Natural killer cell (primary cell): ENCODE results near the gene RDX. TPM values are rescaled to one million over a fixed set of nuclear protein-coding genes. Genes with fewer than 3 reads are reported as not detected.

ENCODE experiments used
- ATAC-seq, 3 donors: fragments of 150-1000 bp in 2 of 3; fragments of 200-7000 bp in 1 of 3; cut with Tn5 transposase; 1 replicate in 1 of 3; 2 replicates in 2 of 3; pipeline ENCODE4 v1.10.0; 2021; ENCODE audit warnings: mild to moderate bottlenecking in 2 of 3, moderate library complexity in 2 of 3
- DNase-seq, 2 donors: peaks; one replicate each; pipeline versions ENCODE4 v3.0.0 to v3.0.0-alpha.2; 2013 to 2021; ENCODE audit warnings: mixed read lengths in 1 of 2
- H3K27ac ChIP-seq: one replicate; pipeline ENCODE4 v1.5.1; 2013; ENCODE audit warnings: mild to moderate bottlenecking, low read length
- H3K27me3 ChIP-seq: one replicate; pipeline ENCODE4 v1.6.1; 2013; ENCODE audit warnings: low read length; ENCODE audit not compliant: control insufficient read depth, insufficient read depth
- H3K36me3 ChIP-seq: one replicate; pipeline ENCODE4 v1.6.1; 2013; ENCODE audit warnings: low read length; ENCODE audit not compliant: control insufficient read depth, insufficient read depth
- H3K4me1 ChIP-seq: one replicate; pipeline ENCODE4 v1.6.1; 2013; ENCODE audit warnings: low read length; ENCODE audit not compliant: control insufficient read depth, insufficient read depth
- H3K4me3 ChIP-seq: one replicate; pipeline ENCODE4 v1.5.1; 2013; ENCODE audit warnings: low read length
- H3K9me3 ChIP-seq: one replicate; pipeline ENCODE4 v1.6.1; 2013; ENCODE audit warnings: low read length; ENCODE audit not compliant: control insufficient read depth, insufficient read depth
- H3K27ac Mint-ChIP-seq, 2 donors: one replicate each; pipeline ENCODE4 v1.8.0; 2022; ENCODE audit warnings: mild to moderate bottlenecking in 2 of 2, mixed read lengths in 2 of 2, moderate library complexity in 1 of 2
- H3K27me3 Mint-ChIP-seq, 2 donors: one replicate each; pipeline ENCODE4 v1.8.0; 2022; ENCODE audit warnings: low read depth in 2 of 2, mixed read lengths in 2 of 2
- H3K36me3 Mint-ChIP-seq: one replicate; pipeline ENCODE4 v1.8.0; 2022; ENCODE audit warnings: mixed read lengths
- H3K4me1 Mint-ChIP-seq, 2 donors: one replicate each; pipeline ENCODE4 v1.8.0; 2022; ENCODE audit warnings: mixed read lengths in 2 of 2
- H3K4me3 Mint-ChIP-seq: one replicate; pipeline ENCODE4 v1.8.0; 2022; ENCODE audit warnings: mild to moderate bottlenecking, moderate library complexity, mixed read lengths
- H3K9me3 Mint-ChIP-seq, 2 donors: one replicate each; pipeline ENCODE4 v1.8.0; 2022; ENCODE audit warnings: mixed read lengths in 2 of 2
- WGBS: methylation state at CpG from one replicate; pipeline ENCODE4 v1.1.7; 2013; ENCODE audit warnings: missing lambda C conversion rate; ENCODE audit not compliant: insufficient coverage; 5-methylcytosine and 5-hydroxymethylcytosine counted together
- intact Hi-C: fragments of 100-400 bp; cut with micrococcal nuclease; formaldehyde crosslinking; loops from one replicate; pipeline ENCODE4 v1.14.2; 2022
- total RNA-seq, 4 donors: library from RNA; stranded (reverse); fragments of 120-200 nt in 1 of 4; gene quantifications; one replicate each; pipeline versions ENCODE4 v1.2.3 to v1.2.4, GENCODE V29; 2013 to 2022
- TF ChIP-seq, protein P1 (sequence below): fragments of 200-600 bp; IDR thresholded peaks from one replicate; pipeline ENCODE4 v1.8.0; 2022; ENCODE audit warnings: antibody characterized with exemption

Gene RDX
- total RNA-seq, 3 donors from 2014 or later (not counting 1 experiment from before 2014, with no cell fraction given), result 22.6 to 31.1 (median 25.9) TPM

DNA sequence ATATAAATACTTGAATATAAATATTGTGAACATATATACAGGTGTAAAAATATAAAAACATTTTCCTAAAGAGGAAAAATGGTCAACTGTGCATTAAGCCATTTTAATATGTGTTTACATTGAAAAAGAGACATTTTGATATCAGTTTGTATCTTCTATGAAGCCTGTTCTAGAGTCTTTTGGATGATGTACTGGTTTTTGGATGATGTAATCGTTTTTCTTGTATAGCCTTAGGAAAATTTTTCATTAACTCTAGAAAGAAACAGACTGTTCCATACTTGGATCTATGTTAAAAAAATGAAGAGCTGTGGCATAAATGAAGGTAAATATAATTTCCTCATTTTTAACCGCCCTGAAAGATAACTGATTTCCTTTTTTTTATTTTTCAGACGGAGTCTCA lies 39.6 kb upstream of the RDX start:
- intact Hi-C loops, result no loop called here
- H3K27me3 ChIP-seq, result no peaks in the 10 kb centered on the region
- ATAC-seq, result no peak
- no peaks in the 10 kb centered on the region for H3K9me3 ChIP-seq
- H3K27ac ChIP-seq, result no peak overlapping the region
- Mint-ChIP-seq H3K4me3 (no peak overlapping the region), H3K27me3 (no peaks in the 10 kb centered on the region), H3K27ac (no peak overlapping the region), H3K9me3 (no peaks in the 10 kb centered on the region), H3K4me1 (no peaks in the 10 kb centered on the region), H3K36me3 (no peaks in the 10 kb centered on the region)
- H3K4me1 ChIP-seq, result no peaks in the 10 kb centered on the region
- no peak overlapping the region for H3K4me3 ChIP-seq
- TF ChIP-seq, protein P1, sequence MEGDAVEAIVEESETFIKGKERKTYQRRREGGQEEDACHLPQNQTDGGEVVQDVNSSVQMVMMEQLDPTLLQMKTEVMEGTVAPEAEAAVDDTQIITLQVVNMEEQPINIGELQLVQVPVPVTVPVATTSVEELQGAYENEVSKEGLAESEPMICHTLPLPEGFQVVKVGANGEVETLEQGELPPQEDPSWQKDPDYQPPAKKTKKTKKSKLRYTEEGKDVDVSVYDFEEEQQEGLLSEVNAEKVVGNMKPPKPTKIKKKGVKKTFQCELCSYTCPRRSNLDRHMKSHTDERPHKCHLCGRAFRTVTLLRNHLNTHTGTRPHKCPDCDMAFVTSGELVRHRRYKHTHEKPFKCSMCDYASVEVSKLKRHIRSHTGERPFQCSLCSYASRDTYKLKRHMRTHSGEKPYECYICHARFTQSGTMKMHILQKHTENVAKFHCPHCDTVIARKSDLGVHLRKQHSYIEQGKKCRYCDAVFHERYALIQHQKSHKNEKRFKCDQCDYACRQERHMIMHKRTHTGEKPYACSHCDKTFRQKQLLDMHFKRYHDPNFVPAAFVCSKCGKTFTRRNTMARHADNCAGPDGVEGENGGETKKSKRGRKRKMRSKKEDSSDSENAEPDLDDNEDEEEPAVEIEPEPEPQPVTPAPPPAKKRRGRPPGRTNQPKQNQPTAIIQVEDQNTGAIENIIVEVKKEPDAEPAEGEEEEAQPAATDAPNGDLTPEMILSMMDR, result no peak
- H3K36me3 ChIP-seq, result no peaks in the 10 kb centered on the region
- 96% methylated on average over 2 of the region's 3 CpGs for WGBS
- no peak for DNase-seq

DNA sequence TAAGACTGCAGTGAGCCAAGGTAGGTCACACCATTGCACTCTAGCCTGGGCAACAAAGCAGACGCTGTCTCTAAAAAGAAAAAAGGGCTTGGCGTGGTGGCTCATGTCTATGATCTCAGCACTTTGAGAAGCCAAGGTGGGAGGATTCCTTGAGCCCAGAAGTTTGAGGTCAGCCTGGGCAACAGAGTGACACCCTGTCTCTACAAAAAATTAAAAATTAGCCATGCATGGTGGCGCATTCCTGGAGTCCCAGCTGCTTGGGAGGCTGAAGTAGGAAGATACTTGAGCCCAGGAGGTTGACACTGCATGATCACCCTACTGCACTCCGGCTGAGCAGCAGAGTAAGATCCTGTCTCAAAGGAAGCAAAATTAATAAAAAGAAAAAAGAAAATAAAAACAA lies 38.9 kb upstream of the RDX start:
- no peak overlapping the region for H3K4me3 Mint-ChIP-seq
- Histone ChIP-seq H3K27ac (no peak overlapping the region), H3K4me1 (no peaks in the 10 kb centered on the region), H3K9me3 (no peaks in the 10 kb centered on the region), H3K27me3 (no peaks in the 10 kb centered on the region), H3K36me3 (no peaks in the 10 kb centered on the region), H3K4me3 (no peak overlapping the region)
- DNase-seq, result no peak
- TF ChIP-seq, protein P1, result no peak
- 97% methylated on average over 4 of the region's 4 CpGs for WGBS
- no peak for ATAC-seq
- no peaks in the 10 kb centered on the region for H3K27me3 Mint-ChIP-seq
- H3K36me3 Mint-ChIP-seq, result no peaks in the 10 kb centered on the region
- H3K9me3 Mint-ChIP-seq, result no peaks in the 10 kb centered on the region
- no peaks in the 10 kb centered on the region for H3K4me1 Mint-ChIP-seq
- no peak overlapping the region for H3K27ac Mint-ChIP-seq
- intact Hi-C loops, result no loop called here

DNA sequence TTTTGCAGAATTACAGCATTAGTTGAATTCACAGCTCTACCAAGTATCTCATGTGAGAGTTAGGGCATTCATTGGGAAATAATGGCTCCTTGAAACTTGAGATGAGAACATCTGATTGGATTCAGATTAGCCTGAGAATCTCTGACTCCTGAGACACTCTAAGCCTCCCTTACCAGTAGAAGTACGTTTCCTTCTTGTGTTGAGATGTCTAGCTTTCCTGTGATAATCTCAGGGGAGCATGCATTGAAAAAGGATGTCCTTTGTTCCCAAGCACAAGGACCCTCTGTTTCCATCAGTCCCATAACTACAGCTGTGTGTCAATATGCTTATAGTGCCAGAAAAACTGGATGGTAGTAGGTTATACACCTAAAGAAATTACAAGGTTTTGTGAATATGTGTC lies 35.2 kb upstream of the RDX start:
- no peaks in the 10 kb centered on the region for H3K36me3 ChIP-seq
- H3K9me3 Mint-ChIP-seq, result no peaks in the 10 kb centered on the region
- no peak overlapping the region for H3K27ac ChIP-seq
- TF ChIP-seq, protein P1, result no peak
- H3K4me1 ChIP-seq, result peaks cover 14% of the 10 kb centered on the region
- H3K27me3 ChIP-seq, result no peaks in the 10 kb centered on the region
- H3K36me3 Mint-ChIP-seq, result no peaks in the 10 kb centered on the region
- no peak overlapping the region for H3K4me3 ChIP-seq
- no peaks in the 10 kb centered on the region for H3K27me3 Mint-ChIP-seq
- peaks cover 5% of the 10 kb centered on the region in 2 donors for H3K4me1 Mint-ChIP-seq
- H3K9me3 ChIP-seq, result peaks cover 6% of the 10 kb centered on the region
- DNase-seq (no peak), ATAC-seq (no peak)
- no peak overlapping the region for H3K27ac Mint-ChIP-seq
- H3K4me3 Mint-ChIP-seq, result no peak overlapping the region
- WGBS, result no CpG with 5 or more reads among the region's 1 CpG
- intact Hi-C loops, result no loop called here

DNA sequence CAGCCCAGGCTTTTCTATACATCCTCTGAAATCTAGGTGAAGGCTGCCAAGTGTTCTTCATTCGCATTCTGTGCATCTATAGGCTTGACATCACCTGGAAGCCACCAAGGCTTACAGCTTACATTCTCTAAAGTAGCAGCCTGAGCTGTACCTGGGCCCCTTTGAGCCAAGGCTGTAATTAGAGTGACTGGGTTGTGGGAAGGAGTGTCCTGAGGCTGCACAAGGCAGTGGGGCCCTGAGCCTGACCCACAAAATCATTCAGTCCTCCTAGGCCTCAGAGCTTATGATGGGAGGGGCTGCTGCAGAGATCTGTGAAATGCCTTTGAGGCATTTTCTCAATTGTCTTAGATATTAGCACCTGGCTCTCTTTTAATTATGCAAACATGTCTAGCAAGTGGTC lies 33.0 kb upstream of the RDX start:
- Histone ChIP-seq H3K4me3 (no peak overlapping the region), H3K9me3 (peaks cover 6% of the 10 kb centered on the region), H3K36me3 (no peaks in the 10 kb centered on the region), H3K4me1 (peaks cover 14% of the 10 kb centered on the region), H3K27me3 (no peaks in the 10 kb centered on the region), H3K27ac (no peak overlapping the region)
- peaks cover 5% of the 10 kb centered on the region in 2 donors for H3K4me1 Mint-ChIP-seq
- WGBS, result 94% methylated on average over 1 of the region's 1 CpG
- H3K9me3 Mint-ChIP-seq, result no peaks in the 10 kb centered on the region
- intact Hi-C loops, result no loop called here
- TF ChIP-seq, protein P1, result no peak
- H3K27me3 Mint-ChIP-seq, result peaks cover 0 to 1% of the 10 kb centered on the region in 2 donors
- DNase-seq (no peak), ATAC-seq (no peak)
- H3K4me3 Mint-ChIP-seq, result no peak overlapping the region
- H3K27ac Mint-ChIP-seq, result peak overlapping the region in 1 of 2 donors; percentile 39
- H3K36me3 Mint-ChIP-seq, result no peaks in the 10 kb centered on the region
